Endodermal cell (in vitro differentiated cells): ENCODE results near the gene ITPK1. TPM values are rescaled to one million over a fixed set of nuclear protein-coding genes. Genes with fewer than 3 reads are reported as not detected.
"Not testable (repeated sequence)": the region's sequence is repeated elsewhere in the genome, so short reads cannot be mapped to it uniquely, and the experiment has no call there.

Experiments used
- DNase-seq: peaks from one replicate; pipeline ENCODE4 v3.0.0-alpha.2; 2017
- H3K27ac ChIP-seq: 2 replicates; pipeline ENCODE4 v1.5.1; 2013; ENCODE audit warnings: mild to moderate bottlenecking, low read depth, low read length, moderate library complexity
- H3K27me3 ChIP-seq: 2 replicates; pipeline ENCODE4 v1.6.1; 2013; ENCODE audit warnings: mild to moderate bottlenecking, low read length, moderate library complexity; ENCODE audit not compliant: insufficient read depth, control insufficient read depth, poor library complexity, severe bottlenecking
- H3K36me3 ChIP-seq: 2 replicates; pipeline ENCODE4 v1.7.0; 2013; ENCODE audit warnings: mild to moderate bottlenecking, low read length, moderate library complexity; ENCODE audit not compliant: control insufficient read depth, insufficient read depth
- H3K4me1 ChIP-seq: one replicate; pipeline ENCODE4 v1.7.0; 2013; ENCODE audit warnings: low read length; ENCODE audit not compliant: control insufficient read depth, insufficient read depth
- H3K4me3 ChIP-seq: 2 replicates; pipeline ENCODE4 v1.5.1; 2013; ENCODE audit warnings: mild to moderate bottlenecking, low read length, moderate library complexity
- H3K9ac ChIP-seq: 2 replicates; pipeline ENCODE4 v1.6.1; 2013; ENCODE audit warnings: mild to moderate bottlenecking, low read length, moderate library complexity; ENCODE audit not compliant: poor library complexity, severe bottlenecking; ENCODE audit errors: extremely low read depth
- H3K9me3 ChIP-seq: 2 replicates; pipeline ENCODE4 v1.6.1; 2013; ENCODE audit warnings: mild to moderate bottlenecking, low read length, moderate library complexity; ENCODE audit not compliant: control insufficient read depth
- H3K27ac Mint-ChIP-seq: 2 replicates; pipeline ENCODE4 v1.8.0; 2020; ENCODE audit warnings: mixed read lengths
- H3K27me3 Mint-ChIP-seq: 2 replicates; pipeline ENCODE4 v1.8.0; 2021; ENCODE audit warnings: mild to moderate bottlenecking, mixed read lengths; ENCODE audit not compliant: insufficient read depth
- H3K36me3 Mint-ChIP-seq: 2 replicates; pipeline ENCODE4 v1.8.0; 2020; ENCODE audit warnings: low read depth, mixed read lengths
- H3K4me1 Mint-ChIP-seq: 2 replicates; pipeline ENCODE4 v1.8.0; 2020; ENCODE audit warnings: mixed read lengths
- H3K4me3 Mint-ChIP-seq: 2 replicates; pipeline ENCODE4 v1.8.0; 2020; ENCODE audit warnings: mild to moderate bottlenecking, moderate library complexity, mixed read lengths
- H3K9me3 Mint-ChIP-seq: 2 replicates; pipeline ENCODE4 v1.8.0; 2020; ENCODE audit warnings: mild to moderate bottlenecking, mixed read lengths
- CTCF ChIP-seq: fragments of 200-600 bp; sonication (generic); conservative IDR thresholded peaks from 2 replicates; pipeline ENCODE4 v1.5.0; 2021; ENCODE audit warnings: antibody characterized with exemption, mild to moderate bottlenecking
- WGBS, 2 experiments: methylation state at CpG; one replicate each; pipeline versions ENCODE4 v1.1.5 to v1.1.7; 2013; ENCODE audit warnings: missing lambda C conversion rate in 2 of 2, mixed read lengths in 1 of 2; ENCODE audit not compliant: insufficient coverage in 1 of 2, insufficient read length in 1 of 2; 5-methylcytosine and 5-hydroxymethylcytosine counted together
- total RNA-seq, 2 donors: library from RNA; stranded (reverse); fragmentation: NEBNext Ultra II Directional in 1 of 2; extraction: Animal tissue kit (Norgen Biotek cat#: 25700) in 1 of 2; gene quantifications; 2 replicates in 1 of 2; 3 replicates in 1 of 2; pipeline ENCODE4 v1.2.1, GENCODE V29; 2021

The ITPK1 gene
- total RNA-seq, 2 donors from 2014 or later, result 59.9 to 66.9 TPM

- 36 to 48% methylated on average over 8 of the region's 8 CpGs for WGBS, 2 experiments
- Histone ChIP-seq H3K4me1 (no peaks in the 10 kb centered on the region), H3K27me3 (no peaks in the 10 kb centered on the region), H3K27ac (no peak overlapping the region), H3K9ac (no peak overlapping the region), H3K4me3 (peak overlapping the region; percentile 84), H3K36me3 (no peaks in the 10 kb centered on the region), H3K9me3 (no peaks in the 10 kb centered on the region)
- Mint-ChIP-seq H3K27ac (peak overlapping the region; percentile 87), H3K9me3 (no peaks in the 10 kb centered on the region), H3K27me3 (no peaks in the 10 kb centered on the region), H3K4me1 (peaks cover 16% of the 10 kb centered on the region), H3K4me3 (peak overlapping the region; percentile 66), H3K36me3 (no peaks in the 10 kb centered on the region)
- no peak for TF ChIP-seq CTCF
- peak; percentile 69 for DNase-seq
Measured at GRCh38 chr14:93113678-93114067, 2.1 kb downstream of the ITPK1 start.

GRCh38 chr14:93112891-93113677 is 2.6 kb downstream of the ITPK1 start:
- Histone ChIP-seq H3K9me3 (no peaks in the 10 kb centered on the region), H3K27me3 (no peaks in the 10 kb centered on the region), H3K4me3 (peak overlapping the region; percentile 84), H3K4me1 (no peaks in the 10 kb centered on the region), H3K36me3 (no peaks in the 10 kb centered on the region), H3K9ac (no peak overlapping the region), H3K27ac (peak overlapping the region; percentile 69)
- no peaks in the 10 kb centered on the region for H3K36me3 Mint-ChIP-seq
- no peaks in the 10 kb centered on the region for H3K27me3 Mint-ChIP-seq
- H3K9me3 Mint-ChIP-seq, result no peaks in the 10 kb centered on the region
- DNase-seq, result peak; percentile 93
- 33 to 40% methylated on average over 12 to 15 of the region's 15 CpGs for WGBS, 2 experiments
- TF ChIP-seq CTCF, result peak; percentile 89
- peak overlapping the region; percentile 66 for H3K4me3 Mint-ChIP-seq
- H3K4me1 Mint-ChIP-seq, result peaks cover 16% of the 10 kb centered on the region
- peak overlapping the region; percentile 87 for H3K27ac Mint-ChIP-seq

DNA sequence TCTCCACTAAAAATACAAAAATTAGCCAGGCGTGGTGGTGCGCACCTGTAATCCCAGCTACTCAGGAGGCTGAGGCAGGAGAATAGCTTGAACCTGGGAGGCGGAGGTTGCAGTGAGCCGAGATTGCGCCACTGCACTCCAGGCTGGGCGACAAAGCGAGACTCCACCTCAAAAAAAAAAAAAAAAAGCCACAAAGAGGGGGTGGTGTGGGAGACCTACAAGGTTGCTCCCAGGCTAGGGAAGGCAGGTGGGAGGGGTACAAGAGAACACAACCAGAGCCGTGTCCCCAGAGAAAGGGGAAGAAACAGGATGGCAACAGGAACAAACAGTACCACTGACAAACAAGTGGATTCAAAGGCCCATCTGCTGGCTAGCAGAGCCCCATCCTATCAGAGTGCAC is 4.2 kb downstream of the ITPK1 start:
- not testable (repeated sequence) for H3K36me3 Mint-ChIP-seq, H3K27me3 ChIP-seq, H3K36me3 ChIP-seq, H3K9me3 ChIP-seq, H3K4me1 ChIP-seq, DNase-seq, H3K9me3 Mint-ChIP-seq, H3K27ac Mint-ChIP-seq, H3K9ac ChIP-seq, H3K27me3 Mint-ChIP-seq, H3K27ac ChIP-seq, H3K4me3 Mint-ChIP-seq, H3K4me3 ChIP-seq
- H3K4me1 Mint-ChIP-seq, result peaks cover 16% of the 10 kb centered on the region
- 92 to 95% methylated on average over 1 to 8 of the region's 8 CpGs for WGBS, 2 experiments
